Sigmoid colon (tissue), 7 donors: ENCODE measurements around the gene TBC1D2. TPM values are rescaled to one million over a fixed set of nuclear protein-coding genes. Genes with fewer than 3 reads are reported as not detected.

Experiments
- DNase-seq: peaks from one replicate; pipeline ENCODE4 v3.0.0-alpha.2; 2019
- H3K27ac ChIP-seq, 4 donors: fragments of 200-600 bp; sonication (generic); one replicate each; pipeline ENCODE4 v1.5.1; 2016 to 2019; ENCODE audit warnings: mild to moderate bottlenecking in 1 of 4
- H3K27me3 ChIP-seq, 3 donors: fragments of 200-600 bp; sonication (generic); one replicate each; pipeline ENCODE4 v1.5.1; 2019; ENCODE audit warnings: mild to moderate bottlenecking in 1 of 3
- H3K36me3 ChIP-seq, 4 donors: fragments of 200-600 bp; sonication (generic); one replicate each; pipeline ENCODE4 v1.5.1; 2016 to 2019
- H3K4me1 ChIP-seq, 4 donors: fragments of 200-600 bp; sonication (generic); one replicate each; pipeline ENCODE4 v1.5.1; 2017 to 2019
- H3K4me3 ChIP-seq, 4 donors: fragments of 200-600 bp; sonication (generic); one replicate each; pipeline ENCODE4 v1.5.1; 2017 to 2019; ENCODE audit warnings: mild to moderate bottlenecking in 2 of 4, moderate library complexity in 1 of 4
- H3K9me3 ChIP-seq, 4 donors: fragments of 200-600 bp in 3 of 4; sonication (generic) in 3 of 4; one replicate each; pipeline versions ENCODE4 v1.5.1 to v1.6.1; 2013 to 2019
- CTCF ChIP-seq, 4 experiments: fragments of 450-650 bp in 3 of 4; fragments of 200-600 bp in 1 of 4; IDR thresholded peaks; one replicate each; pipeline ENCODE4 v1.5.1; 2016 to 2019; ENCODE audit warnings: antibody characterized with exemption in 4 of 4, mild to moderate bottlenecking in 3 of 4, moderate library complexity in 2 of 4
- EP300 ChIP-seq, 4 donors: sonication (generic); formaldehyde crosslinking; IDR thresholded peaks; one replicate each; pipeline ENCODE4 v1.6.1; 2017; ENCODE audit warnings: antibody characterized with exemption in 4 of 4
- POLR2A ChIP-seq, 2 donors: fragments of 450-650 bp; IDR thresholded peaks; one replicate each; pipeline ENCODE4 v1.6.1; 2016; ENCODE audit warnings: antibody characterized with exemption in 2 of 2, mild to moderate bottlenecking in 2 of 2, moderate library complexity in 2 of 2
- POLR2AphosphoS5 ChIP-seq, 4 donors: sonication (generic); formaldehyde crosslinking; IDR thresholded peaks; one replicate each; pipeline ENCODE4 v1.6.1; 2017; ENCODE audit warnings: antibody characterized with exemption in 4 of 4
- WGBS, 2 donors: extraction: QIAGEN DNeasy Blood & Tissue Kit; methylation state at CpG; one replicate each; pipeline ENCODE4 v1.1.7; 2013; 5-methylcytosine and 5-hydroxymethylcytosine counted together
- intact Hi-C: fragments of 100-400 bp; cut with DNase I; formaldehyde crosslinking; loops from one replicate; pipeline ENCODE4 v1.15.1; 2023
- polyA plus RNA-seq, 3 donors: library from polyadenylated mRNA; stranded (reverse); fragments of 200-250 nt; gene quantifications; one replicate each; pipeline ENCODE4 v1.2.3, GENCODE V29; 2013
- total RNA-seq, 4 donors: library from RNA; depleted of rRNA; stranded (reverse); fragments of >200 nt; gene quantifications; one replicate each; pipeline ENCODE4 v1.1.0, GENCODE V29; 2016
- donor health status: healthy with polysubstance abuse.
- donor health status: Bipolar disorder and iron deficiency.
- donor health status: healthy.

TBC1D2 gene
- total and polyA plus RNA-seq, 7 donors, result 4.8 to 23.8 (median 13.3) TPM

- intact Hi-C loops, result loop anchor here (10.0 kb wide), 1 partner anchor 125 kb away; no protein-coding TSS in a partner anchor
Observed at GRCh38 chr9:98199388-98200033, 55.9 kb downstream of the TBC1D2 start.

GRCh38 chr9:98195671-98196070 lies 59.8 kb downstream of the TBC1D2 start:
- intact Hi-C loops, result no loop called here
- peaks cover 0 to 5% (median 0%) of the 10 kb centered on the region in 4 donors for H3K36me3 ChIP-seq
- H3K27me3 ChIP-seq, result no peaks in the 10 kb centered on the region
- WGBS, 2 donors, result 82 to 89% methylated on average over 4 of the region's 4 CpGs
- TF ChIP-seq EP300 (IDR thresholded peaks at IDR 0.05) (no peak), CTCF (IDR thresholded peaks at IDR 0.05) (no peak)
- H3K4me1 ChIP-seq, result peaks cover 0 to 18% (median 9%) of the 10 kb centered on the region in 4 donors
- H3K9me3 ChIP-seq, result no peaks in the 10 kb centered on the region
- no peak overlapping the region for H3K27ac ChIP-seq
- H3K4me3 ChIP-seq, result no peak overlapping the region
- no peak for DNase-seq

More at GRCh38 chr9:98199388-98200033, 55.9 kb downstream of the TBC1D2 start:
- TF ChIP-seq CTCF (IDR thresholded peaks at IDR 0.05) (no peak), POLR2A (IDR thresholded peaks at IDR 0.05) (no peak), POLR2AphosphoS5 (IDR thresholded peaks at IDR 0.05) (no peak), EP300 (IDR thresholded peaks at IDR 0.05) (no peak)
- Histone ChIP-seq H3K4me3 (no peak overlapping the region), H3K27ac (no peak overlapping the region), H3K9me3 (no peaks in the 10 kb centered on the region), H3K36me3 (peaks cover 0 to 5% (median 0%) of the 10 kb centered on the region in 4 donors), H3K27me3 (no peaks in the 10 kb centered on the region), H3K4me1 (no peaks in the 10 kb centered on the region)
- WGBS, 2 donors, result 91 to 95% methylated on average over 20 of the region's 20 CpGs
- no peak for DNase-seq

- Histone ChIP-seq H3K36me3 (no peaks in the 10 kb centered on the region), H3K4me1 (peaks cover 0 to 18% (median 9%) of the 10 kb centered on the region in 4 donors), H3K27me3 (no peaks in the 10 kb centered on the region), H3K9me3 (no peaks in the 10 kb centered on the region), H3K4me3 (peak overlapping the region in 3 of 4 donors; percentile 52 to 75 (median 75)), H3K27ac (peak overlapping the region; percentile 54 to 78 (median 67))
- TF ChIP-seq CTCF (IDR thresholded peaks at IDR 0.05) (no peak), EP300 (IDR thresholded peaks at IDR 0.05) (no peak)
- no peak for DNase-seq
- intact Hi-C loops, result loop anchor here (5.0 kb wide), 1 partner anchor 271 kb away; the partner anchor contains the start of gene TRMO
- 40 to 66% methylated on average over 8 of the region's 8 CpGs for WGBS, 2 donors
Observed at GRCh38 chr9:98193336-98193944, 62.0 kb downstream of the TBC1D2 start.

DNA sequence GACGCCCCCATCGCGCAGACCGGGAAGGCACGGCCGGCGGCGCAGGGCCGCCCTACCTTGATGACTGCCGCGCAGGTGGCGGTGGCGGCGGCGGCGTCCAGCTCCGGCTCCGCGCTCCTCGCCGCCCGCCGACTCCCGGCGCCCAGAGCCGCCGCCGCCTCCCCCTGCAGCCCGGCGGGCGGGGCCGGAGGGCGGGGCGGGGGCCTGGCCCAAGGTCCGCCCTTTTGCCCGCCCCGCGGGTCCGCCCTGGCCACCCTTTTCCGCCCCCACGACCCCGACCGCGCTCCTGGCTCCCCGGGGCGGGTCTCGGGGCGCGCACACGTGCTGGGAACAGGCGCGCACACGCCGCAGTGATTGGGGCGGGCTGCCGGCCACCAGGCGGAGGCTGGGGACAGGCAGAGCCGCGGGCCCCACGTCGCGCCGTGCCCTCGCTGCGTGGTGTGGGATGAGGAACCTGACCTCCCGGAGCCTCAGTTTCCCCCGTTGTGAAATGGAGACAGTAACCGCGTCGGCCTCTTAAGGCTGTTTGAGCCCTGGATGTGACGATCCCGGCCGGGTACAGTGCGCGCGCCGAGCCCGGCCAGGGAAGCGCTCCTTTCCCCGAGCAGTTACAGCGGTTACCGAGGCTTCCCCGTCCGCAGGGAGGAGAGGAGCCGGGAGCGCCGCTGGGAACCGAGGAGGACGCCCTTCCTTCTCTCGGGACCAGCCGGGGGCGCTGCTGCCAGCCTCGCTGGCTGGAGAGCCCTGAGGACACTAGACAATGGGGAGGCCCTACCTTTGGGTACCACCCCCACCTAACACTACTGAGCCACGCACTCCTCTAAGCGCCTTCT lies 62.7 kb downstream of the TBC1D2 start, which contains the start of gene CORO2A:
Gene CORO2A (minus strand): TSS at position 135 of the 833 bp plus-strand sequence. CDS start 34,977 bp downstream, outside the sequence.
- Histone ChIP-seq H3K4me1 (peaks cover 0 to 18% (median 9%) of the 10 kb centered on the region in 4 donors), H3K9me3 (no peaks in the 10 kb centered on the region), H3K27ac (peak within 1 kb of the TSS; percentile 54 to 78 (median 67)), H3K36me3 (no peaks in the 10 kb centered on the region), H3K27me3 (no peaks in the 10 kb centered on the region), H3K4me3 (peak within 1 kb of the TSS; percentile 49 to 75 (median 64))
- TF ChIP-seq POLR2AphosphoS5 (IDR thresholded peaks at IDR 0.05) (peak in 1 of 4 donors; percentile 10), CTCF (IDR thresholded peaks at IDR 0.05) (peak in 1 of 4 experiments; percentile 20), POLR2A (IDR thresholded peaks at IDR 0.05) (no peak)
- peak; percentile 75 for DNase-seq
- intact Hi-C loops, result loop anchor here (5.0 kb wide), 1 partner anchor 270 kb away; the partner anchor contains the start of gene TRMO
- WGBS, 2 donors, result 1% methylated on average over 95 of the region's 95 CpGs
